B cell (primary cell): ENCODE results near the gene RPA3.

Source experiments
- EZH2 ChIP-seq: IDR thresholded peaks from 2 replicates; pipeline ENCODE4 v1.6.1; 2012; ENCODE audit warnings: borderline replicate concordance, low read depth, mild to moderate bottlenecking, moderate library complexity, low read length; ENCODE audit not compliant: insufficient read depth, poor library complexity, severe bottlenecking
- TF ChIP-seq, protein P1 (sequence below): fragments of 200-600 bp; IDR thresholded peaks from one replicate; pipeline ENCODE4 v1.8.0; 2022; ENCODE audit warnings: antibody characterized with exemption, mild to moderate bottlenecking

DNA sequence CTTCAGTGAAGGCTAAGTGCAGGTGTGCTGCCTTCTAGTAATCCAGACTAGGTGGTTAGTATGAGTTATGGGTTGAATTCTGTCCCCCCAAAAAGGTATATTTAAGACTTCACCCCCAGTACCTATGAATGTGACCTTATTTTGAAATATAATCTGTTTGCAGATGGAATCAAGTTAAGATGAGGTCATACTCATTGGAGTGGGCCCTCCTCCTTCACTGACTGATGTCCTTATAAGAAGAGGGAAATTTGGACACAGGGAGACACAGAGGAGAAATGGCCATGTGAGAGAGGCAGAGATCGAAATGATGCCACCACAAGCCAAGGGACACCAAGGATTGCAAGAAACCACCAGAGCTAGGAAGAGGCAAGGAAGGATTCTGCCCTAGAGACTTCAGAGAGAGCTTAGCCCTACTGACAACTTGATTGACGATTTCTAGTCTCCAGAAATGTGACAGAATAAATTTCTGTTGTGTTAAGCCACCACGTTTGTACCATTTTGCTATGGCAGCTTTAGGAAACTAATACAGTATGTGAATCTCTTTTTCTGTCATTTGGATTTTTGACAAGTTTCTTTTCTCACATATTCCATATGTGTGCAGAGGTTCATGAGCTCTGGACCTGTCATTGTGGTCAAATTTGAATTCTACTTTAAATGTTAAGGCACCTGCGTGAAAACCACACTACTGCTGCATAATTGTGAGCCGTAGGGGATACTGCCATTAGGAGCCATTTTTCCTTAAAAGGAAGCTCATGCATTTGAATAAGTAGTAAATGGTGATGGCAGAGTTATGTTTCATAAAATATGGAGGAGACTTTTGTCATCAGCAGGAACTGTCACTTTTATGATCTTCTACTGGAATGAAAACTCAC lies 2.6 kb upstream of the RPA3 start:
- TF ChIP-seq, protein P1, sequence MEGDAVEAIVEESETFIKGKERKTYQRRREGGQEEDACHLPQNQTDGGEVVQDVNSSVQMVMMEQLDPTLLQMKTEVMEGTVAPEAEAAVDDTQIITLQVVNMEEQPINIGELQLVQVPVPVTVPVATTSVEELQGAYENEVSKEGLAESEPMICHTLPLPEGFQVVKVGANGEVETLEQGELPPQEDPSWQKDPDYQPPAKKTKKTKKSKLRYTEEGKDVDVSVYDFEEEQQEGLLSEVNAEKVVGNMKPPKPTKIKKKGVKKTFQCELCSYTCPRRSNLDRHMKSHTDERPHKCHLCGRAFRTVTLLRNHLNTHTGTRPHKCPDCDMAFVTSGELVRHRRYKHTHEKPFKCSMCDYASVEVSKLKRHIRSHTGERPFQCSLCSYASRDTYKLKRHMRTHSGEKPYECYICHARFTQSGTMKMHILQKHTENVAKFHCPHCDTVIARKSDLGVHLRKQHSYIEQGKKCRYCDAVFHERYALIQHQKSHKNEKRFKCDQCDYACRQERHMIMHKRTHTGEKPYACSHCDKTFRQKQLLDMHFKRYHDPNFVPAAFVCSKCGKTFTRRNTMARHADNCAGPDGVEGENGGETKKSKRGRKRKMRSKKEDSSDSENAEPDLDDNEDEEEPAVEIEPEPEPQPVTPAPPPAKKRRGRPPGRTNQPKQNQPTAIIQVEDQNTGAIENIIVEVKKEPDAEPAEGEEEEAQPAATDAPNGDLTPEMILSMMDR: no peak
- TF ChIP-seq EZH2: no peak
